SK-MEL-5 (cell line): Measurements from ENCODE around the gene EYA2. TPM values are rescaled to one million over a fixed set of nuclear protein-coding genes. Genes with fewer than 3 reads are reported as not detected.
A peak's percentile ranks its signal among the peaks of the same experiment; 100 is the strongest.
"Not testable (repeated sequence)": the region's sequence is repeated elsewhere in the genome, so short reads cannot be mapped to it uniquely, and the experiment has no call there.

ENCODE experiments used
- DNase-seq: peaks from one replicate; pipeline ENCODE4 v3.0.0-alpha.2; 2016; ENCODE audit warnings: low read depth, low spot score
- in situ Hi-C: cut with HindIII; loops from 2 replicates; pipeline ENCODE4 v1.10.0; 2016; ENCODE audit warnings: low sequenced_read_pairs, high pct_unique_total_duplicates, low pct_unique_long_range_greater_than_20kb
- total RNA-seq: library from RNA; depleted of rRNA; stranded (reverse); fragments of >200 nt; shearing (Covaris generic); gene quantifications from 2 replicates; pipeline ENCODE4 v1.2.3, GENCODE V29; 2014

The EYA2 gene
- total RNA-seq, 1 experiment from 2014 or later, result not detected

- no peak for DNase-seq
- in situ Hi-C loops, result no loop called here
Observed at GRCh38 chr20:47174456-47175243, 280.0 kb downstream of the EYA2 start.

DNA sequence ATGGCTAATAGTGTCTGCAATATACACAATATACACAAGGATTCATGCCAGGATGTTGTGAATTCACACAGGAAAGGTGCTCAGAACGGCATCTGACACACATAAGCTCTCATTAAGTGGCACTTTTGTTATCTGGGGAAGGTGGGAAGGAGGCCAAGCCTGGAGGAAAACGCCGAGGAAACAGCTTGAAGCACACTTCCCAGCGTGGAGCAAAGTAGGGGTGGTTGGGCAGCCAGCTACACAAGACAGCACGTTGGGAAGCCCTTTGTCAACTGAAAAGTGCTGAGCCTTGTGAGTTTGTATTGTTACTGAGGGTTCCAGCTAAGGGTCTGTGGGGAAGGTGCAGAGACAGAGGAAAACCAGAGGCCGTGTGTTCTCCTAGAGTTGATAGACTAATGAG is 280.9 kb downstream of the EYA2 start:
- in situ Hi-C loops, result no loop called here
- DNase-seq, result no peak

DNA sequence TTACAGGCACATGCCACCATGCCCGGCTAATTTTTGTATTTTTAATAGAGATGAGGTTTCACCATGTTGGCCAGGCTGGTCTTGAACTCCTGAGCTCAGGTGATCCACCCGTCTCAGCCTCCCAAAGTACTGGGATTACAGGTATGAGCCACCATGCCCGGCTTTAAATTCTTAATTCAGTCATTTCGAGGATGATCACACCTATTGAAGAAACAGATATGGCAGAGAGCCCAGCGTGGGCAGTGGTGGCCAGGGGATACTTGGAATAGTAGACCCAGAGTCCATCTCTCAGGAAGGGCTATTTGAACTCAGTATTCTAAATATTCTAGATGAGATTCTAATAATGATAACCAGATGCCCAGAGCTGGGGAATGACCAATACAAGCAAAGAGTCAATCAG is 281.6 kb downstream of the EYA2 start:
- in situ Hi-C loops, DNase-seq: not testable (repeated sequence)

- in situ Hi-C loops, result no loop called here
- no peak for DNase-seq
Observed at GRCh38 chr20:47178277-47178676, 283.6 kb downstream of the EYA2 start.

GRCh38 chr20:47178851-47179250 is 284.2 kb downstream of the EYA2 start:
- in situ Hi-C loops, result no loop called here
- DNase-seq, result no peak

- in situ Hi-C loops, result no loop called here
- no peak for DNase-seq
Observed at GRCh38 chr20:47179267-47179666, 284.6 kb downstream of the EYA2 start.

GRCh38 chr20:47181056-47181862 is 286.6 kb downstream of the EYA2 start:
- in situ Hi-C loops, result no loop called here

GRCh38 chr20:47183367-47183766 is 288.7 kb downstream of the EYA2 start:
- in situ Hi-C loops, result no loop called here
- no peak for DNase-seq

More at GRCh38 chr20:47181056-47181862, 286.6 kb downstream of the EYA2 start:
- peak; percentile 80 for DNase-seq

- in situ Hi-C loops, result no loop called here
- peak; percentile 34 for DNase-seq
Observed at GRCh38 chr20:47187450-47188195, 293.0 kb downstream of the EYA2 start.

DNA sequence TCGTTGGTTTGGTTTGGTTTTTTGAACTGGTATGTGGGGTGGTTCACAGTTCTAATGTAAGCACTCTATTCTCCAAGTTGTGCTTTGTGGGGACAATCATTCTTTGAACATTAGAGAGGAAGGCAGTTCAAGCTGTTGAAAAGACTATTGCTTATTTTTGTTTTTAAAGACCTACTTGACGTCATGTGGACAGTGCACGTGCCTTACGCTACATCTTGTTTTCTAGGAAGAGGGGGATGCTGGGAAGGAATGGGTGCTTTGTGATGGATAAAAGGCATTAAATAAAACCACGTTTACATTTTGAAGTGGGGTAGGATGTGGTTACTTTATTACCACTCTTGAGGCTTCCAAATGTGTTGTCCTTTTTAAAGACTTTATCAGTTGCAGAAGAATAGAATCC is 293.9 kb downstream of the EYA2 start:
- peak; percentile 37 for DNase-seq
- in situ Hi-C loops, result no loop called here

- DNase-seq, result peak; percentile 28
- in situ Hi-C loops, result no loop called here
Observed at GRCh38 chr20:47189060-47189459, 294.4 kb downstream of the EYA2 start.

DNA sequence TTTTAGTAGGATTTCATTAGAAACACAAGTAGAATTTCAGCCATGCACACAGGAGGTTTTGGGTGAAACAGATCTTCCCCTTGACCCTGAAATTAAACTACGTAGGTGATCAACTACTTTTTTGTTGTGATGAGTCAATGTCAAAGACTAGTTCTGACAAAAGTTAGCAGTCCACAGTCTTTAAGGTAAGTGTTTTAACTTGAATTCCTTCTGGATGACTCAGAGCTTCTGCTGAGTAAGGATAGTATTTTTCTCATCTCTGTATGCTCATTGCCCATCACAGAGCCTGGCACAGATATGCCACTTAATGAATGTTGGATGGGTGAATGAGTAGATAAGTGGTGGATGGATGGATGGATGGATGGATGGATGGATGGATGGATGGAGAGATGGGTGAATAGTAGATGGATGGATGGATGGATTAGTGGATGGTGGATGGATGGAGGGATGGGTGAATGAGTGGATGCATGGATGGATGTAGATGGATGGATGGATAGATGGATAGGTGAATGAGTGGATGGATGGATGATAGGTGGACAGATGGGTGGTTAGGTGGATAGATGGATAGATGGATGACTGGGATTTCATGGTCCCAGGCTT is 296.5 kb downstream of the EYA2 start:
- no peak for DNase-seq
- in situ Hi-C loops, result no loop called here

- no peak for DNase-seq
- in situ Hi-C loops, result no loop called here
Observed at GRCh38 chr20:47191956-47192355, 297.3 kb downstream of the EYA2 start.

DNA sequence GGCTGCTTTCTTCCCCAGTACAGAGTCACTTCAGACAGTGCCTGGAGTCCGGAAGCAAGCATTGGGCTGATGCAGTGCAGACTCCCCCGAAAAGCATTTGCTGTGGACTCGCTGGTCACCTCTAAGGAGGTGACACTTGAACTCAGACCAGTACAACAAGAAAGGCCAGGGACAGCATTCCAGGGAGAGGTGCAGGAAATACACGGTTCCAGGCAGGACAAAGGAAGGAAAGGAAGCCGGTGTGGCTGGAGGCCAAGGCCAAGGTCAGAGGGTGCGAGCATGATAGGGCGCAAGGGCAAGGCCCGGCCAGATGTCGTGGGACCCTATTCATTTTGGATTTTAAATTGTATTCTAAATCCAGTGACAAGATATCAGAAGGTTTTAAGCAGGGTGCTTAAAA is 300.9 kb downstream of the EYA2 start:
- DNase-seq, result no peak
- in situ Hi-C loops, result no loop called here

- peak; percentile 72 for DNase-seq
- in situ Hi-C loops, result no loop called here
Observed at GRCh38 chr20:47196091-47197081, 301.7 kb downstream of the EYA2 start.

- DNase-seq, result no peak
- in situ Hi-C loops, result no loop called here
Observed at GRCh38 chr20:47198254-47198671, 303.6 kb downstream of the EYA2 start.
